Measurements from ENCODE around the gene RADIL.

Gene RADIL

DNA sequence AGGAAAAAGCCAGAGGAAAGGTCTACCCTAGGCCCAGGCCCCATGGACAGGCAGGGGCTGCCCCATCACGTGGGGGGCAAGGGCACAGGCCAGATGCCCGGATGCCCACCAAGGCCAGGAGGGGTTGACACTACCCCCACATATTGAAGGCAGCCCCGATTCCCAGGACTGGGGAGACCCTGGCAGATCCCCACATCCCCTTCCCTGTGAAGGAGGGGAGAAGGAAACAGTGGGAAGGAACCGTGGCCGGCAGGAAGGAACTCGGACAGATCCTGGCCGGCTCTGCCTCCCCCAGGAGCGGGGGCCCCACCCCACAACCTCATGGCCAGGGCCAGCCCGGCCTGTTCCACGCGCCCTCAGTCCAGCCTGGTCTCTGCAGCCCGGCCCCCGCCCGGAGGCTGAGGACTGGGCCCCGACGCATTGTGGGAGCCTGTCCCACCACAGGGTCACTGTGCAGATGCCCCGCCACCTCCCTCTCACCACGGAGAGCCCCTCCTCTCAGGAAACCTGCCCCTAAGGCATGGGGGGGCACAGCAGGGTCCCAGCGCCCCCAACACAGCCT lies 63.0 kb downstream of the RADIL start:
- POLR2A ChIA-PET: no interaction called here
- Histone ChIP-seq H3K27ac (ENCODE audit: extremely low read depth, low read depth, low read length) (no peak overlapping the region), H3K4me1 (ENCODE audit: control insufficient read depth, insufficient read depth, low read length) (no peaks in the 10 kb centered on the region), H3K4me3 (ENCODE audit: low read depth, low read length) (no peak overlapping the region), H3K9me3 (ENCODE audit: control insufficient read depth, insufficient read depth, low read depth, low read length) (no peaks in the 10 kb centered on the region), H3K36me3 (ENCODE audit: control insufficient read depth in 2 of 2, insufficient read depth in 1 of 2, low read length in 2 of 2) (no peaks in the 10 kb centered on the region)
- CTCF ChIA-PET: interaction anchor here (1.3 kb wide), 1 partner anchor 10 kb away, joined by 3 read pairs; no protein-coding TSS in a partner anchor
- TF ChIP-seq ZNF394 (tag by site-specific recombination; IDR thresholded peaks at IDR 0.05; ENCODE audit: borderline replicate concordance): no peak
- TF ChIP-seq SALL2 (tag by site-specific recombination; IDR thresholded peaks at IDR 0.05; ENCODE audit: borderline replicate concordance): no peak

GRCh38 chr7:4819560-4820404 lies 63.7 kb downstream of the RADIL start:
- no peaks in the 10 kb centered on the region for H3K9me3 ChIP-seq (ENCODE audit: control insufficient read depth, insufficient read depth, low read depth, low read length)
- CTCF ChIA-PET: interaction anchor here (1.3 kb wide), 1 partner anchor 10 kb away, joined by 3 read pairs; no protein-coding TSS in a partner anchor
- H3K4me3 ChIP-seq (ENCODE audit: low read depth, low read length): no peak overlapping the region
- no peaks in the 10 kb centered on the region for H3K36me3 ChIP-seq (ENCODE audit: control insufficient read depth in 2 of 2, insufficient read depth in 1 of 2, low read length in 2 of 2)
- H3K4me1 ChIP-seq (ENCODE audit: control insufficient read depth, insufficient read depth, low read length): no peaks in the 10 kb centered on the region
- H3K27ac ChIP-seq (ENCODE audit: extremely low read depth, low read depth, low read length): no peak overlapping the region
- no peak for TF ChIP-seq ZNF146 (tag by site-specific recombination; IDR thresholded peaks at IDR 0.05)
- no peak for TF ChIP-seq ZNF610 (tag by site-specific recombination; IDR thresholded peaks at IDR 0.05; ENCODE audit: borderline replicate concordance)
- TF ChIP-seq, protein P1, sequence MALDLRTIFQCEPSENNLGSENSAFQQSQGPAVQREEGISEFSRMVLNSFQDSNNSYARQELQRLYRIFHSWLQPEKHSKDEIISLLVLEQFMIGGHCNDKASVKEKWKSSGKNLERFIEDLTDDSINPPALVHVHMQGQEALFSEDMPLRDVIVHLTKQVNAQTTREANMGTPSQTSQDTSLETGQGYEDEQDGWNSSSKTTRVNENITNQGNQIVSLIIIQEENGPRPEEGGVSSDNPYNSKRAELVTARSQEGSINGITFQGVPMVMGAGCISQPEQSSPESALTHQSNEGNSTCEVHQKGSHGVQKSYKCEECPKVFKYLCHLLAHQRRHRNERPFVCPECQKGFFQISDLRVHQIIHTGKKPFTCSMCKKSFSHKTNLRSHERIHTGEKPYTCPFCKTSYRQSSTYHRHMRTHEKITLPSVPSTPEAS (tag by site-specific recombination; IDR thresholded peaks at IDR 0.05): no peak
- TF ChIP-seq ZBTB21 (tag by site-specific recombination; IDR thresholded peaks at IDR 0.05): no peak
- TF ChIP-seq ZNF394 (tag by site-specific recombination; IDR thresholded peaks at IDR 0.05; ENCODE audit: borderline replicate concordance): no peak
- no peak for TF ChIP-seq ZNF747 (tag by site-specific recombination; IDR thresholded peaks at IDR 0.05)
- TF ChIP-seq ZNF600 (tag by site-specific recombination; IDR thresholded peaks at IDR 0.05): no peak
- TF ChIP-seq ZNF768 (tag by site-specific recombination; IDR thresholded peaks at IDR 0.05): no peak
- TF ChIP-seq KLF1 (tag by site-specific recombination; IDR thresholded peaks at IDR 0.05): no peak
- no peak for TF ChIP-seq WT1 (tag by site-specific recombination; IDR thresholded peaks at IDR 0.05)
- TF ChIP-seq ZNF391 (tag by site-specific recombination; IDR thresholded peaks at IDR 0.05; ENCODE audit: borderline replicate concordance, low read depth): no peak
- no peak for TF ChIP-seq ZBTB49 (tag by site-specific recombination; IDR thresholded peaks at IDR 0.05; ENCODE audit: low read depth)
- no peak for TF ChIP-seq OVOL3 (tag by site-specific recombination; IDR thresholded peaks at IDR 0.05)
- no peak for TF ChIP-seq ZNF677 (tag by site-specific recombination; IDR thresholded peaks at IDR 0.05)
- no peak for TF ChIP-seq ZNF266 (tag by site-specific recombination; IDR thresholded peaks at IDR 0.05; ENCODE audit: low read depth)
- TF ChIP-seq ZNF132 (tag by site-specific recombination; IDR thresholded peaks at IDR 0.05; ENCODE audit: borderline replicate concordance): no peak
- no peak for TF ChIP-seq BCL11B (tag by site-specific recombination; IDR thresholded peaks at IDR 0.05; ENCODE audit: low read depth)
- POLR2A ChIA-PET: no interaction called here
